Middle frontal gyrus (tissue), 1 donor: Measurements from ENCODE around the gene PSAP.
"Not testable (repeated sequence)": the region's sequence is repeated elsewhere in the genome, so short reads cannot be mapped to it uniquely, and the experiment has no call there.

ENCODE experiments used
- DNase-seq: peaks from one replicate; pipeline ENCODE4 v3.0.0-alpha.2; 2015; ENCODE audit warnings: low spot score; ENCODE audit errors: extremely low spot score

Gene PSAP

DNA sequence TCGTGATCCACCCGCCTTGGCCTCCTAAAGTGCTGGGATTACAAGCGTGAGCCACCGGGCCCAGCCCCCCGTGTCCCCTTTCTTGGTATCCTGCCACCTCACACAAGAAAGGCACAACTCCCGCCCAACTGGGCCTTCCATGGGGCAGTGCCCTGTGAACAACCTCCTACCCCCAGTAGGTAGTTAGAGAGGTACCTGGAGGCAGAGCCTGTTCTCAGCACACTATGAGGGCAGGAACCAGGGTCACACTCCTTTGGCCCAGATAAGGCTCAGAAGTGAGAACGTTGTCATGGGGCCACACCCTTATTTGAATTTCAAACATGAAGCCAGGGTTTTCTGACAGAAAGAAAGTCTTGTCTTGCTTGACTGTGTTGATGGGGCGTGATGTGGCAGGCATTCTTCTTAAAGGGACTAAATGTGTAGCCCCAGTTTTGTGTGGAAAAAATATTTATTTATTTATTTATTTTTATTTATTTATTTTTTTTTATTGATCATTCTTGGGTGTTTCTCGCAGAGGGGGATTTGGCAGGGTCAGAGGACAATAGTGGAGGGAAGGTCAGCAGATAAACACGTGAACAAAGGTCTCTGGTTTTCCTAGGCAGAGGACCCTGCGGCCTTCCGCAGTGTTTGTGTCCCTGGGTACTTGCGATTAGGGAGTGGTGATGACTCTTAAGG, 23.8 kb upstream of the PSAP start:
- not testable (repeated sequence) for DNase-seq

DNA sequence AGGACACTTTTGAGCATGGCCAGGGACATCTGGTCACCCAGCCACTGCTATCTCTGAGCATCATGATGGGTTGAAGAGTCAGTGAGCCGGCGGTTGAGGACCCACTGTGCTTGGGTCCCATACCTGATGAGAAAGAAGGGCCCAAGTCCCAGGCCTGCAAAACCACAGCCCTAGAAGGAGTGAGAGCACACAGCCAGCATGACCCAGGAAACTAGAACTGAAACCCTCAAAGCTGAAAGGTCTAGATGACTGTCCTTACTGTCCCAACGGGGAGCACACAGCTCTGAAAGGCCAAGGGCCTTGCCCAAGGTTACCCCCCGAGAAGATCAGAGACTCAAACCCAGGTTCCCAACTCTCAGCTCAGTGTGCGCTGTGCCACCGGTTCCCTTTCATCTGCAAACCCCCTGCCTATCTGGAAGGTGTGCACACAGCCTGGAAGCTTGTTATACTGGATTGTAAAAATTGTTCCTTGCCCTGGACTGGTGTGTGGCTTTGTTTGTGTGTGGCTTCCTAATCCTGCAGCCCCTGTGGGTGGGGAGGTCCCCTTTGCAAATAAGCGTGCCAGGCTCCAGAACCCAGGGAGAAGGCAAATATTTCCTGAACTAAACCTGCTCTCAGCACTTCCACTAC, 22.6 kb upstream of the PSAP start:
- no peak for DNase-seq

DNA sequence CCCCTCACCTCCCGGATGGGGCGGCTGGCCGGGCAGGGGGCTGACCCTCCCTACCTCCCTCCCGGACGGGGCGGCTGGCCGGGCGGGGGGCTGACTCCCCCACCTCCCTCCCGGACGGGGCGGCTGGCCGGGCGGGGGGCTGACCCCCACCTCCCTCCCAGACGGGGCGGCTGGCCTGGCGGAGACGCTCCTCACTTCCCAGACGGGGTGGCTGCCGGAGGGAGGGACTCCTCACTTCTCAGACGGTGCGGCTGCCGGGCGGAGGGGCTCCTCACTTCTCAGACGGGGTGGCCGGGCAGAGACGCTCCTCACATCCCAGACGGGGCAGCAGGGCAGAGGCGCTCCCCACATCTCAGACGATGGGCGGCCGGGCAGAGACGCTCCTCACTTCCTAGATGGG, 18.6 kb upstream of the PSAP start:
- DNase-seq: not testable (repeated sequence)

DNA sequence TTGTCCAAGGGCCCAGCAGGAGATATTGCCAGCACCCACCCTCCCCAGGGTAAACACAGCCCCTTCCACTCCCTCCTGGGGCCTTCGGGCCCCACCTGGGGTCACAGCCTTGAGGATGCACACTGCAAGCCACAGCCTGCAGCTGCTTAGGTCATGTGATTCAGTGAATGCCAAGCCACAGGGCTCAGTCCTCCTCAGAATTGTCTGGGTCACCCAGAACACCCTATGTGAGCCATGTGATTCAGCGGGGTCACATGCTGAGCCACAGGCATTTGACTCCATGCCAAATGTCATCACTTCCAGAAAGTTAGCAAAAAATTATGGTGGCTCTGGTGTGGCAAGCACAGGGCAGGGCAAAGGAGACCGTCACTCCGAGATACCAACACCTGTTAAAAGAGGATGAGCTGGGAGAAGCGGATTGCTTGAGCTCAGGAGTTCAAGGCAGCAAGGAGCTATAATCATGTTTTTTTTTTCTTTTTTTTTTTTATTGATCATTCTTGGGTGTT, 17.2 kb upstream of the PSAP start:
- no peak for DNase-seq

DNA sequence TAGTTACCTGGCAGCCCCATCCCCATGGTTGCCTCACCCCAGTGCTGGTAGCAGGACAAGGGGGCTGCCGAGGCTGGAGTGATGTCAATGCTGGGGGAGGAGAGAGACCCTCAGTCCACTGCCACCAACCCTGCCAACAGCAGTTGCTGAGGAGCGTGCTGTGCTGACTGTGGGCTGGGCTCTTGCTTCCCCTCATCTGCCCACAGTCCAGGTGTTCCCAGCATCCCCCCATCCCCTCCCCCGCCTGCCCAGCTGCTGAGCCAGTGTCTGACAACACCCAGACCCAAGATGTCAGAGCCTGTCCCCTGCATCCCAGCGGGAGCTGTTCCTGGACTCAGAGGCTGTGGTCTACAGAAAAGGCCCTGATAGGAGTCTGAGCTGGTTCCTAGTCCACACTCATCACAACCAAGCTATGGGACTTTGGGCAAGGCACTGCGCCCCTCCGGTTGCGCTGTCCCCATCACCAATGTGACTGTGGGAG, 14.6 kb upstream of the PSAP start:
- no peak for DNase-seq

DNA sequence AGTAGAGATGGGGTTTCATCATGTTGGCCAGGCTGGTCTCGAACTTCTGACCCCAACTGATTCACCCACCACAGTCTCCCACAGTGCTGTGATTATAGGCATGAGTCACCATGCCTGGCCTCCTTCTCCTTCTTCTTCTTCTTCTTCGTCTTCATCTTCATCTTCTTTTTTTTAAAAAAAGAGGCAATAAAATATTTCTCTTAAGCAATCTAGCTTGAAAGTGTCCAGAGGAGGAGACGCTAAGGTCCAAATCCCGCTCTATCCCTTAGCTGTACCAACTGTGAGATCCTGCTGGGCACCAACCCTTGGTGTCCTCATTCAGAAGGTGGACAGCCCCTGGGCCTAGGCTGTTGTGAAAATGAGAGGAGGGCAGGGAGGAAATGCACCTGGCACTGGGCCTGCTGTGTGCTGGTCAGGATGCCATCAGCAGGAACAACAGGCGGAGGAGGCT, 13.9 kb upstream of the PSAP start:
- no peak for DNase-seq

DNA sequence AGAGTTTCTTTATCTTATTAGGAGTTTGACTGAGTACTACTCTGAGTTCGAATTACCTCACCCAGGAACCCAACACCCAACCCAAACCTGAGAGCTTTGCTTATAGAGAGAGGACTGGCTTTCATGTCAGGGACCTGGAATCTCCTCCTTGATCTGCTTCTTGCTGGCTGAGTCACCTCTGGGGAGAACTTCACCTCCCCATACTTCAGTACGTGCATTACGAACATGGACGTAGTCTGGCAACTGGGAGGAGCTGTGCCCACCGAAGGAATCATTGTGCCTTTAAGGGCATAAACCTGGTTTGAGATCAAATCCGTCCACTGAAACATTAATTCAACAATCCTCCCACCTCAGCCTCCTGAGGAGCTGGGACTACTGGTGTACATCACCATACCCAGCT, 12.2 kb upstream of the PSAP start:
- DNase-seq: no peak

DNA sequence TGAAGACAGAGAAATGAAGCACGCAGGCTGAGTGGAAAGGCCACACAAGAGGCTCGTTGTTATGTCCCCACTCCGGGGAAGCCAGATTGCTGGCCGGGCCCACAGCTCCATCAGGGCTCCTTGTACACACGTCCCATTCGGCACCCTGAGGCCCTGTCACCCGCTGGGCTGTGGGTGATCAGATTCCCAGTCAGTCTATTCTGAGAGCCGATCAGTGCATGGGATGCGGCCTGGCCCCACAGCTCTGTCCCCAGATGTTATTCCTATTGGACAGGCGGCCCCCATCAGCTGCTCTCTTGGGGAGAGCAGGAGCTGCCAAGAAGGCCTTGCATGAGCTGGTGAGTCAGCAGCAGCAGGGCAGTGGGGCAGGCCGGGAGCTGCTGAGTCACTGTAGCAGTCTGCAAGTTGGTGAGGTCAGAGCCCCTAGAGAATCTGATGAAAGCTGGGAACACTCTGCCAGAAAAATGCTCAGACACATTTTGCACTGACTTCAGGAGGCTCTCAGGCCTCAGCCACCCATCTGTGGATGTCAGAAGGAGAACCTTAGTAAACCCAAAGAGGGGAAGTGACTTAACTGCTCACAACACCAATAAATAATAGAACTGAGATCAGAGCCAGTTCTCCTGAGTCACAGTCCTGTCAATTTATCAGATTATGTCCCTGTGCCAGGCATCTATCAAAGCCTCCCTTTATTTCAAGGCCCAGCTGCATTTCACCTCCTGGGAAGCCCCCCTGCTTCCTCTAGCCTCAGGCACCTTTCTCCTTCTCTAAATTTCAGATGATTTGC, 9.4 kb upstream of the PSAP start:
- peak; percentile 86 for DNase-seq

DNA sequence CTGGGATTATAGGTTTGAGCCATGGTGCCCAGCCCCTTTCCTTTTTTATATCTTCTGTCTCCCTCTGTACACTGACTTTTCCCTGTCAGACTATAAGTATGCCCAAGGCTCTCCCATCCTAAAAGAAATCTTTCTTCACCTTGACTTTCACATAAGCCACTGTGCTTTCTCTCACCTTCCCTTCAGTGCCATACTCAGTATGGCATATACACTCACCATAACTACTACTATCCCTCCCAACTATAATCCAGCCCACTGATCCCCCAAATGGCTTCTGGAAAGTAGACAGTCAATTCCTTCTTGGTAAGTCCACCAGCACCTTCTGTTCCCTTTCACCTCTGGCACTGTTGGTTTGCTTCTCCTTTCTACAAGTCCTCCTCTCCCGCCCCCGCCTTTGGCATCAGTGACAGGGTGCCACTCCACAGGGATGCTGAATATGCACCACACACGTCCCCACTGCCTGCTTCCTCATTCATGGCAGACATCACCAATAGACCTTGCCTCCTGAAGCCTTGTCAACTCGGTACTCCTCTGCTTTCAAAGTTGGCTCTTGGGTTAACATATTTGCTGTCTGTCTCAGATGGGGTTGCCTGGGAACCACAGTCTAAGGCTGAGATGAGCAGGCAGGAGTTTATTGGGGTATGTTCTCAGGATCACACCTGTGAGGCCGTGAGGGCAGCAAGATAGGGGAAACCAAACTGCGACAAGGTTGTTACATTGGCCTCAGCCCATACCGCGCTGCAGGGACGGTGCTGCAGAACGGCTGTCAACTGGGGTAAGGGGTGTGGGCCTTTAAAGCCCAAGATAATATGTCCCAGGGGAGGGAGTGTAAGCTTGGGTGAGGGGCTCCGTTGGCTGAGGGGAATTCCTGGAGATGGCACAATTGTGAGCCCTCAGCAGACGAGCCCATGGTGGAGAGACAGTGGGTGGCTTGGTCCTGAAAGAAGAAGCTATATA, 7.2 kb upstream of the PSAP start:
- DNase-seq: no peak

DNA sequence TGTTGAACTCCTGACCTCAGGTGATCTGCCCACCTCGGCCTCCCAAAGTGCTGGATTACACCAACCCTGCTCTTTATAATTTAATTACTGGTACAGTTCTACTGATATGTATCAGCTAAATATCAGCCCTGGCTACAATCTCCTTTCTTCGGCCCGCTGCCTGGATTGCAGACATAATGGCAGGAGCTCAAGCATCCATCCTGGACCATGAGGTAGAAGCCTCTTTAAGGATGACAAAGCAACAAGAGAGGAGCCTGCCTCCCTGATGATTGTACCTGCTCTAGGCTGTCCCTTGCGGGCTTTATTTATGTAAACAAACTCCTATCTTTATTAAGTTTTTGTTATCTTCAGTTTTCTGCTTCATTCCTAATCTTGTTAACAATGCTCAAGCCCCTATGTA, 5.6 kb upstream of the PSAP start:
- DNase-seq: no peak

DNA sequence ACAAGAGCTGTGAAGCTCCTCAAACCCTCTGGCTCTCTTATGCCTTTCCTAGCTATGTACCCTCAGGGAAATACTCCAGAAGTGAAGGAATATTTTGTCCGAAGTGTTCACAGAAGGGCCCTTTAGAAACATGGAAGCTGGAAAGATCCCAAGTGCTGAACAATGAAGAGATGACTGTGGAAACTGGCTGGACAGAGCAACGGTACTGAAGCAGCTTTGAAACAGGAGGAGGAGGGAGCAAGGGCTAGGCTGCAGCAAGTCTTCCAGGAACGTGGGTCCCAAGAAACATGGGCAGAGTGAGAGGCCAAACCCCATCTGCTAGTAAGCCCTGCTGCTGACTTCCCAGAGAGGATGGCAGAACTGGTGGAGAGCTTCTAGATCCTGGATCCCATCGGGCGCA, 3.0 kb upstream of the PSAP start:
- no peak for DNase-seq

DNA sequence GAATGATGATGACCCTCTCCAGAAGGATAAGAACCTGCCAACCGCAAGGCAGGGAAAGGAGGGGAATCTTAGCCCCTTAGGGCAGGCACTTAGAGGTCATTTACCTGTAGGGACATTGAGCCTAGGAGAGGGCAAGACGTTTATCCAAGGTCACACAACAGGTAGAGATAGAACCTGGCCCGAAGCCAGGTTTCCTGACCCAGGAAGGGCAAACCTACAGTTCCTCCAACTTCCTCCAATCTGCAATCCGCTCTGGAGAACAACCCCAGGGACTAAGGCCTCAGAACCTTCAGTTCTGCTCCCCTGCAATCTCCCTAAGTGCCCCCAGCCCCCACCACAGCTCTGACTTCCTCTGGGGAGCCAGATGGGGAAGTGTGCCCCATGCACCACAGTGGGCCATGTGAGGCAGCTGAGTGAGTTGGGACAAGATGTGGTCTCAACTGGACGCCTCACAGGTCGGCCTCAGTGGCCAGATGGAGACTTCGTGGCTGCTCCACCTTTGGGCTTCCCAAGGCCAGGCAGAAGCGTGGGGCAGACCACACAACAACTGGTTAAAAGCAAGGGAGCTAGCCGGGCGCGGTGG, 1.4 kb upstream of the PSAP start:
- DNase-seq: no peak

DNA sequence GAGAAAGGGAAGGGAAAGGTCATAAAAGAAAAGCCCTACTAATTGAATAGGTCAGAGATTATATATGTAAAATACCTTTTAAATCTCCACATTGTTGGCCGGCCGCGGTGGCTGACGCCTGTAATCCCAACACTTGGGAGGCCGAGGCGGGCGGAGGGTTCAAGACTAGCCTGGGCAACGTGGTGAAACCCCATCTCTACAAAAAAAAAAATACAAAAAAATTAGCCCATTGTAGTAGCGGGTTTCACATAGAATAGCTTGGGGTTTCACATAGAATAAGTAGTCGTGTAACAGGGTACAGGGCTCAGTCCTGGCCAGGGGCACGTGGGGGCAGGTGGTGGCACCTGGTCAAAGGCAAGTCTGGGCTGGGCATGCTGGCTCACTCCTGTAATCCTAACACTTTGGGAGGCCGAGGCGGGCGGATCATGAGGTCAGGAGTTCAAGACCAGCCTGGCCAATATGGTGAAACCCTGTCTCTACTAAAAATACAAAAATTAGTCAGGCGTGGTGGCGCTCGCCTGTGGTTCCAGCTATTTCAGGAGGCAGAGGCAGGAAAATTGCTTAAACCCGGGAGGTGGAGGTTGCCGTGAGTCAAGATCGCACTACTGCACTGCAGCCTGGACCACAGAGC, 529 bp upstream of the PSAP start:
- not testable (repeated sequence) for DNase-seq

DNA sequence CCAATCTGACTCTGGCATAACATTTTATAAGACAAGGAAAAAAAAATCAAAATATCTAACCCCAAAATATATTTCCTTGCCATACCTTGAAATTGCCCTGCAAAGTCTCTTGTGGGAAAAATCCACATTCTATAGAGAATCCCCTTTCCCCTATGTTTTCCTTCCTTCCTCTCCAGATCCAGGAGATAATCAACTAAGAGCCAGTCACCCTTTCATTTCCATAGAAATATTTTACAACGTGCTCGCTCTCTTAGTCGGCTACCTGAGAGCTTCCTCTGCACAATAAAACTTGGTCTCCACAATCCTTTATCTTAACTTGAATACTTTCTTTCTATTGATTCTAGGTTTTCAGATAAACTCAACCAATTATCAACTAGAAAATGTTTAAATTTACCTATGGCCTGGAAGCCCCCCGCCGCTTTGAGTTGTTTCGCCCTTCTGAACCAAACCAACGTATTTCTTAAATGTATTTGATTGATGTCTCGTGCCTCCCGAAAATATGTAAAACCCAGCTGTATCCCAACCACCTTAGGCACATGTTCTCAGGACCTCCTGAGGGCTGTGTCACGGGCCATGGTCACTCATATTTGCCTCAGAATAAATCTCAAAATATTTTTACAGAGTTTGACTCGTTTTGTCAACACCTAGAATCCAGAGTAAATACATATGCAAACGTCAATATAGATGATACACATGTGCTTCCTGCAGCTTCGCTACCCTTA, 869 bp downstream of the PSAP start:
- DNase-seq: no peak

DNA sequence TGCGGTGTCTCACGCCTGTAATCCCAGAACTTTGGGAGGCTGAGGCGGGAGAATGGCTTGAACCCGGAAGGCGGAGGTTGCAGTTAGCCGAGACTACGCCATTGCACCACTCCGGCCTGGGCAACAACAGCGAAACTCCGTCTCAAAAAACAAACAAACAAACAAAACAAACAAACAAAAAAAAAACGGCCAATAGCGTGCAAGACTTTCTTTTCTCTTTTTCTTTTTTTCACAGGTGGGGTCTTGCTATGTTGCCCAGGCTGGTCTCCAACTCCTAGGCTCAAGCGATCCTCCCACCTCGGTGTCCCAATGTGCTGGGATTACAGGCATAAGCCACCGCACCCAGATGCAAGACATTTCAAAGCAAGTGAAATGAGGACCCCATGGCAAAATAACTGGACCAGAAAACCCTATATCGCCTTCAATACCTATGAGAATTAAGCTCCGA, 1.6 kb downstream of the PSAP start:
- no peak for DNase-seq

DNA sequence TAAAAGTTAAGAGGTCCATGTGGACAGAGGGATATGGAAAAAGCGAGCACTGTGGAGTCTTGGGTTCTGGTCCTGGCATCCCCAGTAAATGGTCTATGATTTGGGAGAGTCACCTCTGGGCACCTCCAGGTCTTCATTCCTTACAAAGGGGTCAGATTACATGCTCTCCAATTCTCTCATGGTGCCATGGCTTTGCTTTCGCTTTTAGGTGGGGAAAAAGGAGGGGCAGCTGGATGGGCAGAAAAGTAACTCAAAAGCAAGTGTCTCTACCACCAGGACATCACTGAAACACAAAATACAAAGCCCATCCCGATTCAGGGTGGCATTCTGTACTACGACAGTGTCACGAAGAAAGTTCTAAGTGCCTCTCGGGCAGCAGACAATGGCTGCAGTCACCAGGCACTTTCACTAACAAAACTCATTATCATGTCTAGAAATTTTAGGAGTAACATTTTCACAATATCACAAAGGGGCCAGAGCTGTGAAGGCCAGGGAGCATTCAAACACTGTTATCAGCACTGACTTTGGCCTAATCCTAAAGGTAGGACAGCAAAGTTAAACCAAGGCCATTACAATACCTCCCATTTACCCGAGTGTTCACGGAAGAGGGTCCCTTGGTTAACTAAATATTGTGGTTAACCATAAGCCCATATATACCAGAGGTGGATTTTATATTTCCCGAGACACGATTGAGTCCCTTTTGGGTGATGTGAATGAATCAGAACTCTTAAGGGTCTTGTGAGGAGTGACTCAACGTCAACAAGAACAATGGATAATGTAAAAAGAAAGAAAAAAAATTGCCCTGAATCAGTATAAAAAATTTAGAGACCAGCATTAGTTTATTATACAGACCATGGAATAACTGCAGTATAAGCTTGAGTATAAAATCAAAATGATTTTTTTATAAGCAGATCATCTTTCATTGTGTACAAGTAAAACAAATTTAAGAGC, 2.5 kb downstream of the PSAP start:
- no peak for DNase-seq

DNA sequence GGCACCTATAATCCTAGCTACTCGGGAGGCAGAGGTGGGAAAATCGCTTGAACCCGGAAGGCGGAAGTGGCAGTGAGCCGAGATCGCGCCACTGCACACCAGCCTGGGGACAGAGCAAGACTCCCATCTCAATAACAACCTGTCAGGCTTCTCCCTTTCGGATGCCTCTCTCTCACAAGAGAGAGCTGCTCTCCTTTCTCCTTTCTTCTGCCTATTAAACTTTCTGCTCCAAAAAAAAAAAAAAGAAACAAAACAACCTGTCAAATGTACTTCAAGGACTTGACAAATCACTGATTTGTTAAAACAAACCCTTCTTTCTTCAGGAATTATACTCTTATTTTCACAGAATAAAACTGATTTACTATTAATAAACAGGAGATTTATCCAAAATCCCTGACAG, 3.6 kb downstream of the PSAP start:
- DNase-seq: no peak

DNA sequence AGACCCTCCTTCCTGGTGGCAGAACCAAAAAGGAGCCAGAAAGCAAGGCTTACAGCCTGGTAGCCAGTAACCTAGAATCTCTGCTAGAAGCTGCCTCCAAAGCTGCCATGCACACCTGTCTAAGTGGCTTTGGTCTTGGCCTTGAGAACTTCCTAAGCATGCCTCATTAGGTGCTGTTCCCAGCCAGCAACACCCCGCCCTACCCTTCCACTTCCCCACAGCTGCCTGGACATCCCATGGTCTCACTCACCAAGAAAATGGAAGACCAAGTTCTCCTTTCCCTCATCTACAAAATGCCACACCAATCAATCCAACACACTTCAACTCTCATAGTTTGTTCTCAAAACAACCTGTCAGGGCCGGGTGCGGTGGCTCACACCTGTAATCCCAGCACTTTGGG, 4.2 kb downstream of the PSAP start:
- no peak for DNase-seq
